Stimulated activated CD4-positive, alpha-beta T cell treated with anti-CD3 and anti-CD28 coated beads, Interleukin-15, amount 100 ng/mL, for 1 hour (primary cell): ENCODE data around the gene USP54.

Experiments
- DNase-seq, 2 donors: peaks; one replicate each; pipeline ENCODE4 v3.0.0-alpha.2; 2020; ENCODE audit warnings: low read depth in 1 of 2, low spot score in 1 of 2

Gene USP54

DNA sequence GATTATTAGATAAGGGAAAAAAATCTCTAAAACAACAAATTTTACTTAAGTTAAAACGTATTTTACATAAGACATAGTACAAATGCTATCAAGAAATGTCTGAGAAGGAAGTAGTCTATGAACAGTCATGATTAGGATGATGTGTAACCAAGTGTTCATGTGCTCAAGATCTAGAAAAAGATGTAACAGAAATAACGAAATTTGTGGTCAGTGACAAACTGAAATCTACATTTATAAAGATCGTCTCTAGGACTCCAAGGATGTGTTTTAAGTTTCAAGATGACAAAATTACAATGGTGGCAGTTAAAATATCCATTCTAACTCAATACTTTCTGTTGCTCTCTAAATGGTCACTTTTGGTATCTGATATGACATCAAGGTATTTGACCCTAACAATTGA, 112.5 kb downstream of the USP54 start:
- no peak for DNase-seq

DNA sequence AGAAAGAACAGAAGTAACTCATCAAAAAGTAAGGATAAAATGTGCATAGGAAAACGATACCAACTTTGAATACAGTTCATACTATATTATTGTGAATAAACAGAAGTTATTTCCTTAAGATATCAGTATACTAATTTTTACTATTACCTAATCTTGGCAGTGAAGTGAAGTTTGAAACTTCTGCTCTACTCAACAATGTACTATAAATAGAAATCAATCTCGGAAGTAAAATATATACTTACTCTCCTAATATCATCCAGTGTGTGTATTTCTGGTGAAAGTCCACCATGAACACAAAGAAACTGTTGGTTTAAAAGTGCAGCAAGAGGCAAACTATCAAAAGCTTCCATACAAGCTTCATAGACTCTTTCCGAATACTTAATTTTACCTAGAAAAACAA, 119.9 kb downstream of the USP54 start:
- DNase-seq = no peak

DNA sequence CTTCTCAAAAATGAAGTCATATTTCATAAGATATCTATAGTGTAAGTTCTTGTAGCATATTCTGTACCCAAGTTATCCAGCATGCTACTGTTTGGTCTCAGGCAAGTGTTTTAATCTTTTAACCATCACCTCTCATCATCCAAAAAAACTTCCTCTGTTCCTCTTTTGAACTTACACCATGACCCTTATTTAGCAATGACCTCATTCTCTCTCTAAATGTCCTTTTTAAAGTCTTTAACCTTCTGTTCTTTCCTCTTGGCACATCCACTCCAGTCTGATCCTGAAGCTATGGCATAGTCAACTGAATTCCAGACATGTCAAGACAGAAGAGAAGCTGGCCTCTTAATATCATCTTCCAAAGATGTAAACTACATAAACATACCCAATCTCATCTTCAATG, 121.6 kb downstream of the USP54 start:
- no peak for DNase-seq

DNA sequence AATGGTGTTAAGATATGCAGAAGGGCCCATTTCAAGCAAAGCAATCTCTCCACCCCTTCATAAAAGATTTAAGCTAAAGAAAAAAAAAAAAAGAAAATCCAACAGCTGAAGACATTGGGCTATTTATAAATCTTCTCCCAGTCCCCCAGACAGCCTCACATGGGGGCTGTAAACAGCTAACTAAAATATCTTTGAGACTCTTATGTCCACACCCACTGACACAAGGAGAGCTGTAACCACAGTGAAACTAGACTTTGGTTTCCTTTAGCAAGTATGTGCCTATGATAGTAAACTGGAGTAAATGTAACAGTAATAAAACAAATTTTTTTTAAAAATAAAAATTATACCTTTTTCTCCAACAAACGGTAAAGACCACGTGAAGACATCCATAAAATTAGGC, 123.9 kb downstream of the USP54 start:
- DNase-seq = no peak

DNA sequence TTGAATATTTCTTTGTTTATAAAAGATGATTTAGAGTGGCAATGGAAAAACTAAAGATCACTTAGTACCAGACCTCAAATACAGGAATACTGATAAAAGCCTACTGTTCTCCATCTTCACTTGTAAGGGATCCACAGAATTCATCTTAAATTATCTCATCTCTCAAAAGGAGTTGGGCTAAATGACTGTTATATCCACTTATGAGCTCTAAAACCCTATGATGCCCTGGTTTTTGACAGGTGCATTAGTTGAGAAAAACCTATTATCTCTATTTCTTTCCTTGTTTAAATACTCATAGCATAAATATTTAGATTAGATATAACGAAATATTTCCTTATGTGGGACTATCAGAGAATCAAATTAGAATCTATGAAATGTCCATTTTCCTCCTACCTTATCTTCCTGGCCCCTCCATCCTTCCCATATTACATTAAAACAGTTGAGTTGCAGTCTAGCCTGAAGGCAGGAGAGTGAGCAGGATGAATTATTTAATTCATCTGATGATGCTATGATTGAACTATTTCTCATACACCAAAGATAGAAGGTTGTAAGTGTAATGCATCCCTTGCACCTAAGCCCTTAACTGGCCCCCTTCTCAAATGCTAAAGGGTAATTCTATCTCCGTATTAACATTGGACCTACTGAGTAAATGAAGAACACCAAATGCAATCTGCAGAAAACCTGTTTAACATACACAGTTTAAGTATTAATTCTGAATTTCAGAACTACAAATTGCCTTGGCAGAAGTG, 125.0 kb downstream of the USP54 start:
- DNase-seq = no peak

DNA sequence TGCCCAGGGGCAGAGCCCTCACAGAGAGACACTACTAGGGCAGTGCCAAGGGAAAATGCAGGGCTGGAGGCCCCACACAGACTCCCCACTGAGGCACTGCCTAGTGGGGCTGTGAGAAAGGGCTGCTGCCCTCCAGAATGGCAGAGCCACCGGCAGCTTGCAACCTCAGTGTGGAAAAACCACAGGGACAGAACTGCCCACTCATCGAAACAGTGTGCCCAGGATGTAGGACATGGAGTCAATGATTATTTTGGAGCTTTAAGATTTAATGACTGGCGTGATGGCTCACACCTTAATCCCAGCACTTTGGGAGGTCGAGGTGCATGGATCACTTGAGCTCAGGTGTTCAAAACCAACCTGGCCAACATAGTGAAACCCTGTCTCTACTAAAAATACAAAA, 130.2 kb downstream of the USP54 start:
- no peak for DNase-seq

DNA sequence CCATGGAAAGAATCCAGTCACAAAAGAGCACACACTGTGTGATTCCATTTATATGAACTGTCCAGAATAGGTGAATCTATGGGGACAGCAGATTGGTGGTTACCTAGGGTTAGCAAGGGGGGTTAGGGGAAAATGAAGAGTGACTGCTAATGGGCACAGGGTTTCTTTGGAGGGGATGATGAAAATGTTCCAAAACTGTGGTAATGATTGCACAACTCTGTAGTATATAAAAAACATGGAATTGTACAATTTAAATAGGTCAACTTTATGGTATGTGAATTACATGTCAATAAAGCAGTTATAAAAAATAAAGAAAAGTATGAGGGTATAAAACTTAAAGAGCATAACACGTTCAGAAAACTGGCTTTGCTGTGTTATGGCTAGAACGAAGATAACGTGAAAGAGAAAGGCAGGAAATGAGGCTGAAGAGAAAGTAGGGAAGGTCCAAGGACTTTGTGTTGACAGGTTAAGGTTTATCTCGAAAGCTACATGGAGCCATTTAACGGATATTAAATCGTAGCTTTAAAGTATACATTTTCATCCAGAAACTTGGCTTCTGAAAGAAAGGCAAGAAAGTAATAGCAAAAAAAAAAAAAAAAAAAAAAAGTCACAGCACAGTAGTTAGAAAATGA, 131.3 kb downstream of the USP54 start:
- no peak for DNase-seq

DNA sequence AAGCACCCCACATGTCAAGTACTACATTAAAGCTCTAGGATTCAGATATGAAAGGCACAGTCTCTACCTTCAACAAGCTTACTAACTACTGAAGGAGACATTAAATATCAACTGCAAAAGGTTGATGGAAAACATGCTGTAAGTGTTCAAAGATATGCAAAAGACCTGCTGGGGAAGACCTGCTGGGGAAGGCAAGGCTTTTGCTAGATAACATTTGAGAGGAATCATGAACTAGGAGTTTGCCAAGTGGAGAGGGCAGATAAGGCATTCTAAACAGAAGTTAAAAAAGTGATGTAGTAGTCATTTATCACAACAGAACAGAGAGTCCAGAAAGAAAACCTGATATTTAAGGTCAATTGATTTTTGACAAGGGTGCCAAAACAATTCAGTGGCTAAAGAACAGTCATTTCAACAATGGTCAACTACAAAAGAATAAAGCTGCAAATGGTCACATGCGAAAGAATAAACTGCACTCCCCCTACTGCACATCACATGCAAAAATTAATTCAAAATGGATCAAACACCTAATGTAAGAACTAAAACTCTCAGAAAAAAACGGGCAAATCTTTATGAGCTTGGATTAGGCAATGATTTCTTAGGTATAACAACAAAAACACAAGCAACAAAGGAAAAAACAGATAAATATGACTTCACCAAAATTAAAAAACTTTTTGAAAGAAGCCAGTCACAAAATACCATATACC, 134.8 kb downstream of the USP54 start:
- no peak for DNase-seq

DNA sequence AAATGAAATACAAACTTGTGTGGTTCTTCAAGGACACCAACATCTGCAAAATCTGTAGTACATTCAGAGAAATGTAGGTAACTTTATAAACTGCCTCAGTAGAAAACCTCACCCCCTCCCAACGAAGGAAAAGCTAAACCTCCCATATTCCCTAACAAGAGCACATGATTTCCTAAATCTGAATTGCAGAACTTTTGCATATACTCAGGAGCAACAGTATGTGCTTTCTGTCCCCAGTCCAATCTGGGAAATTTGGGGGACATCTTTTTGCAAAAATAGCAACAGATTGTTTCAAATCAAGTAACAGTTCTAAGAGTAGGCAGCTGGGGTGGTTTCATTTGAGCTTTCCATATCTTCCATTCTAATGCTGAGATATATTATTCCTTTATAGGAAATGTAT, 142.0 kb downstream of the USP54 start:
- DNase-seq = no peak

DNA sequence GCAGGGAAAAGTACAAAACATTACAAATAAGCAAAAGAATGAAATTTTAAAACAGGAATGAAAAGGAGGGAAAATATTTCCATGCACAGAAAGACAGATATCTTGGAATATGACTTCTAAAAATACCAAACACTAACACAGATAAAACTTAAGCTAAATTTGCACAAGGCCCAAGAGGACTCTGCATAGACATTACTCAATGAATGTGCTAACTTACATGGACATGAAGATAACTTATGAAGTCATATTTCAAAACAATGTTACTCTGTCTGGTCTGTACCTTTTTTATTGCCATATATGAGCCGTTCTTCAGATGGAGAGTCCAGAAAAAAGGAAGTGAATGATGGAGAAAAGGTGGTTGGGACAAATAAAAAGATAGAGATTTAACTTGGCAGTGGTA, 142.8 kb downstream of the USP54 start:
- no peak for DNase-seq
